Caco-2 (cell line): ENCODE measurements around the gene PRR18. TPM values are rescaled to one million over a fixed set of nuclear protein-coding genes. Genes with fewer than 3 reads are reported as not detected.

Source experiments
- BruUV-seq: library from RNA; stranded (reverse); fragments of 400-500 nt; replicated peaks from 2 replicates; lab custom pipeline; 2021; lab: Mats Ljungman, UMichigan
- CTCF ChIA-PET: fragments of 300-600 bp; sonication (Branson Sonifier 250); formaldehyde crosslinking; loops from one replicate; lab custom pipeline; 2022; ENCODE audit warnings: antibody characterized with exemption; lab: Charles Lee
- POLR2A ChIA-PET: fragments of 300-600 bp; sonication (Branson Sonifier 250); formaldehyde crosslinking; loops from one replicate; lab custom pipeline; 2022; ENCODE audit warnings: antibody characterized with exemption; lab: Charles Lee
- DNase-seq, 2 experiments: peaks; one replicate each; pipeline versions ENCODE4 v3.0.0 to v3.0.0-alpha.2; 2020 to 2022
- H3K27me3 ChIP-seq: replicated peaks from 2 replicates; pipeline ENCODE4 v1.6.0; 2011; ENCODE audit warnings: low read length; ENCODE audit not compliant: control insufficient read depth, insufficient read depth
- H3K36me3 ChIP-seq: 2 replicates; pipeline ENCODE4 v1.5.1; 2011; ENCODE audit warnings: low read length; ENCODE audit not compliant: control insufficient read depth, insufficient read depth
- H3K4me1 ChIP-seq: fragments of 250-450 bp; sonication (Bioruptor Pico); 2 replicates; pipeline ENCODE4 v1.5.1; 2020; ENCODE audit warnings: mild to moderate bottlenecking
- H3K4me3 ChIP-seq: 2 replicates; pipeline ENCODE4 v1.5.1; 2011; ENCODE audit warnings: low read depth, mild to moderate bottlenecking, control low read depth, low read length
- H3K9me3 ChIP-seq: fragments of 250-450 bp; sonication (Bioruptor Pico); 2 replicates; pipeline ENCODE4 v1.5.1; 2020; ENCODE audit warnings: mild to moderate bottlenecking, moderate library complexity
- H3K27ac Mint-ChIP-seq: one replicate; pipeline ENCODE4 v1.8.0; 2022; ENCODE audit warnings: mixed read lengths; ENCODE audit not compliant: unreplicated experiment
- H3K27me3 Mint-ChIP-seq: one replicate; pipeline ENCODE4 v1.8.0; 2022; ENCODE audit warnings: mixed read lengths; ENCODE audit not compliant: insufficient read depth, unreplicated experiment
- H3K36me3 Mint-ChIP-seq: one replicate; pipeline ENCODE4 v1.8.0; 2022; ENCODE audit warnings: mild to moderate bottlenecking, mixed read lengths; ENCODE audit not compliant: insufficient read depth, unreplicated experiment
- H3K4me1 Mint-ChIP-seq: one replicate; pipeline ENCODE4 v1.8.0; 2022; ENCODE audit warnings: low read depth, mixed read lengths; ENCODE audit not compliant: unreplicated experiment
- H3K4me3 Mint-ChIP-seq: one replicate; pipeline ENCODE4 v1.8.0; 2022; ENCODE audit warnings: mild to moderate bottlenecking, moderate library complexity, mixed read lengths; ENCODE audit not compliant: unreplicated experiment
- H3K9me3 Mint-ChIP-seq: one replicate; pipeline ENCODE4 v1.8.0; 2022; ENCODE audit warnings: mixed read lengths; ENCODE audit not compliant: unreplicated experiment
- intact Hi-C: fragments of 100-400 bp; cut with micrococcal nuclease; formaldehyde crosslinking; loops from one replicate; pipeline ENCODE4 v1.10.0; 2022; ENCODE audit not compliant: unreplicated experiment
- total RNA-seq: library from RNA; stranded (reverse); gene quantifications from 2 replicates; pipeline ENCODE4 v1.2.3, GENCODE V29; 2022
- TF ChIP-seq, protein P1 (sequence below), 2 experiments: fragments of 200-600 bp in 1 of 2; IDR thresholded peaks; 1 replicate in 1 of 2; 2 replicates in 1 of 2; pipeline versions ENCODE4 v1.5.1 to v1.8.0; 2011 to 2022; ENCODE audit warnings: antibody characterized with exemption in 1 of 2, control low read depth in 1 of 2, inconsistent platforms in 1 of 2, low read depth in 1 of 2, low read length in 1 of 2, mild to moderate bottlenecking in 1 of 2, moderate library complexity in 1 of 2; ENCODE audit not compliant: insufficient read depth in 1 of 2, severe bottlenecking in 1 of 2, unreplicated experiment in 1 of 2

The PRR18 gene
- total RNA-seq, 1 experiment from 2014 or later = 0.95 TPM

DNA sequence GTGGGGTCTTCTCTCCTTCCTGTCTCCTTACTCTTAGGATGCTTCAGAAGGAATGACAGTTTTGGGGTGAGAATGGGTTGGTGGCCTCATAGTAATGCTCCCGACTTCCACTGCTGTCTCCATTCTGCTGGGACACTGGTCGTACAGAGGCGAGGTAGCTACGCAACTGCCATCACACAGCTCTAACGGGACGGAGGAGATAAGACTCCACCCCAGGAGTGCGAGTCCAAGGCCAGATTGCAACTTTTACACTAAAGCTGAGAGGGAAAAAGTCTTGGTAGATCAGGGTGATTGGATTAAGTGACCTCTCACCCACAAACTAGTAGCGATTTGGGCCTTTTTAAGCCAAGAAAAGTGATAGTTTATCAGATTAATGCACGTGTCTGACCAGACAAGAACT lies 1.8 kb upstream of the PRR18 start:
- TF ChIP-seq, protein P1, sequence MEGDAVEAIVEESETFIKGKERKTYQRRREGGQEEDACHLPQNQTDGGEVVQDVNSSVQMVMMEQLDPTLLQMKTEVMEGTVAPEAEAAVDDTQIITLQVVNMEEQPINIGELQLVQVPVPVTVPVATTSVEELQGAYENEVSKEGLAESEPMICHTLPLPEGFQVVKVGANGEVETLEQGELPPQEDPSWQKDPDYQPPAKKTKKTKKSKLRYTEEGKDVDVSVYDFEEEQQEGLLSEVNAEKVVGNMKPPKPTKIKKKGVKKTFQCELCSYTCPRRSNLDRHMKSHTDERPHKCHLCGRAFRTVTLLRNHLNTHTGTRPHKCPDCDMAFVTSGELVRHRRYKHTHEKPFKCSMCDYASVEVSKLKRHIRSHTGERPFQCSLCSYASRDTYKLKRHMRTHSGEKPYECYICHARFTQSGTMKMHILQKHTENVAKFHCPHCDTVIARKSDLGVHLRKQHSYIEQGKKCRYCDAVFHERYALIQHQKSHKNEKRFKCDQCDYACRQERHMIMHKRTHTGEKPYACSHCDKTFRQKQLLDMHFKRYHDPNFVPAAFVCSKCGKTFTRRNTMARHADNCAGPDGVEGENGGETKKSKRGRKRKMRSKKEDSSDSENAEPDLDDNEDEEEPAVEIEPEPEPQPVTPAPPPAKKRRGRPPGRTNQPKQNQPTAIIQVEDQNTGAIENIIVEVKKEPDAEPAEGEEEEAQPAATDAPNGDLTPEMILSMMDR (IDR thresholded peaks at IDR 0.05; ENCODE audit: insufficient read depth in 1 of 2, low read depth in 1 of 2, low read length in 1 of 2, severe bottlenecking in 1 of 2, unreplicated experiment in 1 of 2) = no peak
- Mint-ChIP-seq H3K4me1 (no peaks in the 10 kb centered on the region), H3K4me3 (no peak overlapping the region), H3K27me3 (no peaks in the 10 kb centered on the region), H3K27ac (no peak overlapping the region), H3K9me3 (no peaks in the 10 kb centered on the region), H3K36me3 (no peaks in the 10 kb centered on the region)
- H3K9me3 ChIP-seq = no peaks in the 10 kb centered on the region
- no peaks in the 10 kb centered on the region for H3K36me3 ChIP-seq
- no peaks in the 10 kb centered on the region for H3K27me3 ChIP-seq
- ChIA-PET POLR2A (interaction anchor here (0.6 kb wide), 1 partner anchor 1506 kb away, joined by 11 read pairs; no protein-coding TSS in a partner anchor), CTCF (interaction anchor here (1.1 kb wide), 1 partner anchor 90 kb away, joined by 4 read pairs; no protein-coding TSS in a partner anchor)
- H3K4me3 ChIP-seq = no peak overlapping the region
- intact Hi-C loops = loop anchor here (2.0 kb wide), 2 partner anchors 33 to 73 kb away; partner anchors contain the start of genes MPC1 and SFT2D1
- no peak for DNase-seq
- H3K4me1 ChIP-seq = 0 out of 2 replicates have a peak, but pooled peaks cover 3% of the 10 kb centered on the region
- no TSS peak for BruUV-seq

DNA sequence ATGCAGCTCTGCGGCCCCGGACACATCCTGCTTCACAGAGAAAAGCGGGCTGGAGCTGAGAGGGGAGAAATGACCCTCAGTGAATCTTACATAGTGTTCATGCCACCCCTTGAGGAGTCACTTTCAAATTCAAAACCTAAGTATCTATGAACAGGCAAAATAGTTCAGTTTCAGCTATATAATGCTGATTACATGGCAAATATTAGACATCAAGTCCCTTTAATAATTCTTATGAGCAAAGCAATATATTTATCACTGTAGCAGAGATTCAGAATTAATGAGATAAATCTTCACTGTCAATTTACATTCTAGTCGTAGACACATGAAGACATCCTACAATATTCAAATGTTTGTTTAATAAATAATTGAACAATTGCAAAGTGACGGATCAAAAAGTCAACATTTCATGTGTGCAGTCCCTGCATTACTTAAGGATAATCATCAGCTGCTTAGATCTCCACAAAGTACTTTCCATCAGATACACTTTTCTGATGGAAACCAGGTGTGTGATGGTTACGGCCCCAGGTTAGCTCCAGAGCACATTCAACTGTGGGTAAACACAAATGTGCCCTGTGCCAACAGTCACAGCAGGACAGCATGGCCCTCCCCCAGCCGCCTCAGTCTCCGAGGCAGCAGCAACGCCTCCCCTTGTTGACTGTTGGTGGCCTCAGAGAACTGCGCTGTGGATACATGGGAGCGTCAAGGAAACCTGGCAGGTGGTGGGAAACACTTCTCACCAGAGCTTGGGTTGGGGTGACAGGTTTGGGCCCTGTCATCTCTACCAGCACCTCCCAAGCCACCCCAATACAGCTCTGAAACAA lies 787 bp upstream of the PRR18 start:
- H3K27me3 ChIP-seq = no peaks in the 10 kb centered on the region
- BruUV-seq = no TSS peak
- ChIA-PET POLR2A (no interaction called here), CTCF (no interaction called here)
- Mint-ChIP-seq H3K27ac (no peak overlapping the region), H3K27me3 (no peaks in the 10 kb centered on the region), H3K4me3 (peak overlapping the region; percentile 52), H3K9me3 (no peaks in the 10 kb centered on the region), H3K4me1 (no peaks in the 10 kb centered on the region), H3K36me3 (no peaks in the 10 kb centered on the region)
- H3K9me3 ChIP-seq = no peaks in the 10 kb centered on the region
- no peak for DNase-seq
- intact Hi-C loops = loop anchor here (2.0 kb wide), 2 partner anchors 34 to 74 kb away; partner anchors contain the start of genes MPC1 and SFT2D1
- no peaks in the 10 kb centered on the region for H3K36me3 ChIP-seq
- H3K4me3 ChIP-seq = peak overlapping the region; percentile 62
- H3K4me1 ChIP-seq = 0 out of 2 replicates have a peak, but pooled peaks cover 3% of the 10 kb centered on the region
- TF ChIP-seq, protein P1 (IDR thresholded peaks at IDR 0.05; ENCODE audit: insufficient read depth in 1 of 2, low read depth in 1 of 2, low read length in 1 of 2, severe bottlenecking in 1 of 2, unreplicated experiment in 1 of 2) = no peak

DNA sequence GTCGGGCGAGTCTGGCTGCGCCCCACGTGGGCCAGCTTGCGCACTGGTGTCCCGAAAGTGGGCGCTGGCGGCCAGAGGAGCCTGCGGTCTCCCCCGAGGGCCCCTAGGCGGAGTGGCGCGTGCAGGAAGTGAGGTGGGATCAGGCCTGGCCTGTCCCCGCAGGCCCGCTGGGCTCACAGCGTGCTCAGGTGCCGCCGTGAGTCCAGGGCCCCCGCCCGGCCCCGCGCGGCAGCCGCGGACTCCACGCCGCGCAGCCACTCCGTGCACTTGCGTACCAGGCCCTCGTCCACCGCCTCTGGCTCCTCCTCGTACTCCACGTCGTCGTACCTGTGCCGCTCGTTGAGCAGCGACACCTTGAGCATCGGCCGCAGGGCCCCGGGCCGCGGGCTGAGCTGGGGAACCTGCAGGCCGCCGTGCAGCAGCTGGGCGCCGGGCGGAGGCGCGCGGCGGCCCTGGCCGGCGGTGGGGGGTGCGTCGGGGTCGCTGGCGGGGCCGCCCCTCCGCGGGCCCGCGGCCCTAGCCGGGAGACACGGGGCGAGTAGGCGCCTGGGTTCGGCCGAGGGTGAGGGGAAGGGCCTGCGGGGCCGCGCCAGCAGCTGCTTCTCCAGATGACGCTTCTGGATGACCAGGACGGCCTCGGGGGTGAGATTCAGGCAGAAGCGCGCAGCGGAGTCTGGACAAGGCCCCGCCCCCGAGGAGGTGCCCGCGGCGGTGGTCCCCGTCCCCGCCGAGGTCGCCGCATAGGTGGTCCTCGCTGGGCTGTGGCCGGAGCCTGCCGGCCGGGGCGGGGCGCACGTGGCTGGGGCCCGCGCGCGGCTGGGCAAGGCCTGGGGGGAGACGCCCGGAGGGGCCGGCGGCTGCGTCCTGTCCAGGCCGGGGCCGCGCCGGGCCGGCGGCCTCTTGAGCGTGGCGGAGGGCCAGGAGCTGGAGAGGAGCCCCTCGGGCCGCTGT lies 835 bp downstream of the PRR18 start:
- ChIA-PET POLR2A (no interaction called here), CTCF (no interaction called here)
- H3K4me3 Mint-ChIP-seq = peak overlapping the region; percentile 52
- Histone ChIP-seq H3K4me3 (peak overlapping the region; percentile 62), H3K4me1 (no peaks in the 10 kb centered on the region), H3K9me3 (no peaks in the 10 kb centered on the region), H3K27me3 (no peaks in the 10 kb centered on the region), H3K36me3 (no peaks in the 10 kb centered on the region)
- peak in 1 of 2 experiments; percentile 25 for DNase-seq
- intact Hi-C loops = loop anchor here (2.0 kb wide), 2 partner anchors 35 to 75 kb away; partner anchors contain the start of genes MPC1 and SFT2D1
- no peaks in the 10 kb centered on the region for H3K4me1 Mint-ChIP-seq
- H3K27ac Mint-ChIP-seq = no peak overlapping the region
- TF ChIP-seq, protein P1 (IDR thresholded peaks at IDR 0.05; ENCODE audit: insufficient read depth in 1 of 2, low read depth in 1 of 2, low read length in 1 of 2, severe bottlenecking in 1 of 2, unreplicated experiment in 1 of 2) = no peak
- no peaks in the 10 kb centered on the region for H3K36me3 Mint-ChIP-seq
- no TSS peak for BruUV-seq
- H3K27me3 Mint-ChIP-seq = no peaks in the 10 kb centered on the region
- H3K9me3 Mint-ChIP-seq = no peaks in the 10 kb centered on the region
